NCI-H1092 treated with DMSO at 0.1 percent for 48 hours (cell line): ENCODE results near the gene PSTK.

Source experiments
- DNase-seq: peaks from one replicate; lab custom pipeline; 2025; lab: John Stamatoyannopoulos, UW

Gene PSTK

DNA sequence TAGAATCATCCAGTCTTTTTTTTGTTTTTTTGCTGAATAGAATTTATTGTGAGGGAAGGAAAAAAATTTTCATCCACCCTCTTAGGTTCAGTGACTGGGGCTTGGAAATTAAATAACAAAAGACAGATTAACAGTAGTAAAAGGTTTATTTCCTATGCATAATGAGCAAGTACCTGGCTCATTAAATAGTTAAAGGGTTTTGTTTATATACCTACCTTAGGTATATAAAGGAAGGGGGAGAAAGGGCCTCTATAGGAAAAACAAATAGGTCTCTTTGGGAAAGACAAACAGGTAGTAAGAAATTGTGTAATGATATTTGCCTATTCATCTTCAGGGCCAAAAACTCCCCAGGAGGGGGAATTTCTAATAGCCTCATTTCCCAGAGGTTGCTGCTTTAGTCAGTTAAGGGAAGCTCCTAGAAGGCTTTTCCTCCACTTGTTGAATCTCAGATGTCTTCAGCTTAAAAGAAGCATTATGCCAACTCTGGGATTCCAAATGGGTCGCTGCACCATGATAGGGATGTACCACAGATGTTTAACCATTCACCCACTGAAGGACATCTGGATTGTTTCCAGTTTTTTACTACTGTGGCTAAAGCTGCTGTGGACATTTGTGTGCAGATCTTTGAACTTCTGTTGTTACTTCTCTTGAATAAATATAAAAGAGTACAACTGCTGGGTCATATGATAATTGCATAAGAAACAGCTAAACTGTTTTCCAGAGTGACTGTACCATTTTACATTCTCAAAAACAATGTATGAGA lies 39.9 kb downstream of the PSTK start:
- no peak for DNase-seq

DNA sequence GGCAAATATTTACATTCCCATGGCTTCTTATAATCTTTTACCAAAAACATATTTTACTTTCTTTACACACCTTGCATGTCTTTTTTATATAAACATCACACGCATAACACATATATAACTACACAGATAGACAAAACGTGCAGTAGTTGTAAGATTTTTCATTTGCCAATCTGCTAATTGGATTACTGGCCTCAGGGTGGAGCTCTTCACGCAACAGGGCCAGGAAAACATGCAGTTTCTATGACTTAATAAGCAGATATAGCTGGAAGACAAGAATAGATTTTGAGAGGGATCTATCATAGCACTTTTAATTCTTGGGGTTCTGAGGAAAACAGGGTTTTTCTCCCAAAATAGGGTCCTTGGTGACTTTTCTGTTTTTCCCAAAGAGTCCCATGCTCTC lies 41.3 kb downstream of the PSTK start:
- DNase-seq: no peak

- DNase-seq: no peak
Observed at GRCh38 chr10:123024540-123024939, 44.3 kb downstream of the PSTK start.

GRCh38 chr10:123026302-123026701 lies 46.1 kb downstream of the PSTK start:
- DNase-seq: no peak

GRCh38 chr10:123027861-123028260 lies 47.7 kb downstream of the PSTK start:
- no peak for DNase-seq

GRCh38 chr10:123031124-123031523 lies 50.9 kb downstream of the PSTK start:
- DNase-seq: no peak

GRCh38 chr10:123034332-123034731 lies 54.1 kb downstream of the PSTK start:
- DNase-seq: no peak

DNA sequence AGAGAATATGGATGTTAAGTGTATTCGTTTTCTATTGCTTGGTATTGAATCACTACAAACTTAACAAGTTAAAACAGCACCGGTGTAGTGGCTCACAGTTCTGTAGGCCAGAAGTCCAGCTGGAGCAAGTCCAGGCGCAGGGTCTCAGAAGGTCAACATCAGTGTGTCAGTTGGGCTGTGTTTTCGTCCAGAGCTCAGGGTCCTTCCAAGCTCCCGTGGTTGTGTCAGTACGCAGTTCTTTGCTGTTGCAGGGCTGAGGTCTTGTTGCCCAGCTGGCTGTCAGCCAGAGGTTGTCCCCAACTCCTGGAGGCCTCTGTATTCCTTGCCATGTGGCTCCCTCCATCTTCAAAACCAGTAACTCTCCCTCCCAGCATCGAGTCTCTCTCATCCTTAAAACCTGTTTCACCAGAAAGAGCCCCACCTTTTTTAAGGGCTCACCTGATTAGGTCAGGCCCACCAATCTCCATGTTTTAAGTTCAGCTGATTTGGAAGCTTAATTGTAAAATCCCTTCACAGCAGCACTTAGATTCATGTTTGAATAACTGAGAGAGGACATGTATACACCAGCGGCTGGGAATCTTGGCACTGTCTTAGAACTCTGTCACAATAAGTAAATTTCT lies 55.4 kb downstream of the PSTK start:
- DNase-seq: no peak

- DNase-seq: no peak
Observed at GRCh38 chr10:123038782-123039631, 58.8 kb downstream of the PSTK start.

DNA sequence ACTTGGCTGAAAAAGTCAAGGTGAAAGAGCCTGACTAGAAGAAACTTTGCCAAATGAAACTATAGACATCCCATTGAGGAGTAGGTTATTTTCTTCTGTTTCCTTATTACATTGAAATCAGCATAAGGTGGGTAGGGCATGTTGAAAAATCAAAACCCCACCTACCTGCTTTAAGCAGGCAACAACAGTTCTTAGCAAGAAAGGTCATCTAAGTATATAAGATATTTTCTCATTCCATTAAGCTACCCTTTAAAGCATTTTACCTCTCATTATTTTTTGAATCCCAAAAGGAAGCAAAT lies 59.4 kb downstream of the PSTK start:
- no peak for DNase-seq
